ENCODE results near the gene PTPRG. TPM values are rescaled to one million over a fixed set of nuclear protein-coding genes. Genes with fewer than 3 reads are reported as not detected.

PTPRG gene
- total RNA-seq, 1 donor from 2014 or later = 0.22 TPM

DNA sequence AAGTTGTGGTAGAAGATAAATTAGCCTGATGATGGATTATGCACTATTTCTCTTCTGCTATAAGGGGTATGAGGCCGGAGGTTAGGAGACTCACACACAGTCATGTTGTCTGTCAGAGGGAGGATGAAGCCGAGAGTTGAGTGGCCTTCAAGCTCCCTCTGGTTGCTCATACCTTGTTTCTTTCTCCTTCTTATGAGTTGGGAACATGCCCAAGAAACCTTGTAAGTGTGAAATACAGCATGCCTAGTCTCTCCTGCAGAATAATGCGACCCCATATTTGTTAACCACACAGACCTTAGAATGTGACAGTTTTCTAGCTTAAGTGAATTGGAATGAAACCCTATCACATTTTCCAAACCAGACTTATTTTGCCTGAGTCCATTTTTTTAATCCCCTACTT is 366.7 kb downstream of the PTPRG start:
- ATAC-seq (ENCODE audit: low read depth) (no peak), DNase-seq (no peak)
- Mint-ChIP-seq H3K36me3 (ENCODE audit: low read depth) (no peaks in the 10 kb centered on the region), H3K27me3 (no peaks in the 10 kb centered on the region), H3K4me1 (no peaks in the 10 kb centered on the region), H3K27ac (no peak overlapping the region), H3K4me3 (no peak overlapping the region), H3K9me3 (no peaks in the 10 kb centered on the region)
- TF ChIP-seq, protein P1, sequence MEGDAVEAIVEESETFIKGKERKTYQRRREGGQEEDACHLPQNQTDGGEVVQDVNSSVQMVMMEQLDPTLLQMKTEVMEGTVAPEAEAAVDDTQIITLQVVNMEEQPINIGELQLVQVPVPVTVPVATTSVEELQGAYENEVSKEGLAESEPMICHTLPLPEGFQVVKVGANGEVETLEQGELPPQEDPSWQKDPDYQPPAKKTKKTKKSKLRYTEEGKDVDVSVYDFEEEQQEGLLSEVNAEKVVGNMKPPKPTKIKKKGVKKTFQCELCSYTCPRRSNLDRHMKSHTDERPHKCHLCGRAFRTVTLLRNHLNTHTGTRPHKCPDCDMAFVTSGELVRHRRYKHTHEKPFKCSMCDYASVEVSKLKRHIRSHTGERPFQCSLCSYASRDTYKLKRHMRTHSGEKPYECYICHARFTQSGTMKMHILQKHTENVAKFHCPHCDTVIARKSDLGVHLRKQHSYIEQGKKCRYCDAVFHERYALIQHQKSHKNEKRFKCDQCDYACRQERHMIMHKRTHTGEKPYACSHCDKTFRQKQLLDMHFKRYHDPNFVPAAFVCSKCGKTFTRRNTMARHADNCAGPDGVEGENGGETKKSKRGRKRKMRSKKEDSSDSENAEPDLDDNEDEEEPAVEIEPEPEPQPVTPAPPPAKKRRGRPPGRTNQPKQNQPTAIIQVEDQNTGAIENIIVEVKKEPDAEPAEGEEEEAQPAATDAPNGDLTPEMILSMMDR (IDR thresholded peaks at IDR 0.05) = no peak
- POLR2A ChIA-PET = no interaction called here
- intact Hi-C loops (cut with micrococcal nuclease) = no loop called here
- CTCF ChIA-PET = interaction anchor here (1.3 kb wide), 1 partner anchor 8 kb away, joined by 8 read pairs; no protein-coding TSS in a partner anchor

DNA sequence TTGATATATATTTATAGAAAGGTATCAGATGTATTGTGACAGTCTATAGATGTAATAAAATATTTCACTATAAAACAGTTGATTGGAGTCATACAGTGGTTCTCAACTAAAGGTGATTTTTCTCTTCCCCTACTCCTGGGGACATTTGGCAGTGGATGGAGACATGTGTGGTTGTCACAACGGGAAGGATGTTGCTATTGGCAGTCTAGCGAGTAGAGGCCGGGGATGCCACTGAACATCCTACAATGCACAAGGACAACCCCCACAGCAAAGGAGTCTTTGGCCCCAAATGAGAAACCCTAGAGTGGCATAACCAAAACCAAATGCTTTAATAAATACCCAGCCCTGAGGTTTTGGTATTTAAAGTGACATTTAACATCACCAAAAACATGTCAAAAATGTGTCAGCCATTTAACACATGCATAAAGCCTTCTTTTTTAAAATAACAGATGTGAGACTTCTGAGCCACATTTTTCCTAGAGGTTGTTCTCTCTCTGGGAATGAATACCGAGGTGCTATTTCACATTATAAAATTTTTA is 367.5 kb downstream of the PTPRG start:
- CTCF ChIA-PET = interaction anchor here (1.3 kb wide), 1 partner anchor 7 kb away, joined by 8 read pairs; no protein-coding TSS in a partner anchor
- ATAC-seq (ENCODE audit: low read depth) = no peak
- H3K9me3 Mint-ChIP-seq = no peaks in the 10 kb centered on the region
- intact Hi-C loops (cut with micrococcal nuclease) = no loop called here
- TF ChIP-seq, protein P1 (IDR thresholded peaks at IDR 0.05) = no peak
- no peaks in the 10 kb centered on the region for H3K4me1 Mint-ChIP-seq
- DNase-seq = no peak
- POLR2A ChIA-PET = no interaction called here
- H3K4me3 Mint-ChIP-seq = no peak overlapping the region
- no peaks in the 10 kb centered on the region for H3K27me3 Mint-ChIP-seq
- no peak overlapping the region for H3K27ac Mint-ChIP-seq
- no peaks in the 10 kb centered on the region for H3K36me3 Mint-ChIP-seq (ENCODE audit: low read depth)

DNA sequence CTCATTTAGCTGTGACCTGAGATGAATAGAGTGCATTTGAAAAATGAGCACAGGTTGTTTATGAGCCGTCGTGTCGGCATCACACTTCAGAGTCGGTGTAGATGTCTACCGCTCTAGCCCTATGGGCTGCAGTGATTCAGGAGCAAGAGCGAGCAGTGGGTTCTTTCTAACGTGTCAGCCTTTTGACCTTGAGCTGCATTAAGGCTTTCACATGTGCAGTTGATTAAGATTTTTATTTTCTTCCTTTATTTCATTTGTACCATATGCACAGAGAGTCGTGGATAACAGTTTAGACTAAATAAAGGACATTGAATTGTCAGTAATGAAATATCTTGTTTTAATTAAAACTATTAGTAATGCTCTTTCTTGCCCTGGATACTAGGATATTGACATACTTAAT is 368.2 kb downstream of the PTPRG start:
- TF ChIP-seq, protein P1 (IDR thresholded peaks at IDR 0.05) = no peak
- no peaks in the 10 kb centered on the region for H3K36me3 Mint-ChIP-seq (ENCODE audit: low read depth)
- ChIA-PET POLR2A (no interaction called here), CTCF (no interaction called here)
- DNase-seq (no peak), ATAC-seq (ENCODE audit: low read depth) (no peak)
- no peak overlapping the region for H3K4me3 Mint-ChIP-seq
- H3K27me3 Mint-ChIP-seq = no peaks in the 10 kb centered on the region
- H3K4me1 Mint-ChIP-seq = no peaks in the 10 kb centered on the region
- H3K27ac Mint-ChIP-seq = no peak overlapping the region
- intact Hi-C loops (cut with micrococcal nuclease) = no loop called here
- H3K9me3 Mint-ChIP-seq = no peaks in the 10 kb centered on the region

DNA sequence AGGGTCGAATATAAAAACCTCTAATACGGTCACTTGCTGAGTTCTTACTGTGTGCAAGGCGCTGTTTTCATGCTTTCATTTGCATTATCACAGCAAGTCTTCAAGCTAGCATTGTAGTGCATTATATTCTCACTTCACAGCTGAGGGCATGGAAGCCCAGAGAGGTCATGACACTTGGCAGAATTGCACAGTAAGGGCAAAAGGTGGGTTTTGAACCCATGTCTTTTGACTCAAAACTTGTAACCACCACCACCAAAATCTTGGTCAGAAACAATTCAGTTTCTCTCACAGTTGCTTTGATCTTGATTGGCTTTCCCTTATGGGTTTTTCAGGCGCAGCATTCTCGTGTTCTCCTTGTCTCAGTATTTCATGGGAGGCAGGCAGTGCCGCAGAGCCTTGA is 371.1 kb downstream of the PTPRG start:
- CTCF ChIA-PET = no interaction called here

DNA sequence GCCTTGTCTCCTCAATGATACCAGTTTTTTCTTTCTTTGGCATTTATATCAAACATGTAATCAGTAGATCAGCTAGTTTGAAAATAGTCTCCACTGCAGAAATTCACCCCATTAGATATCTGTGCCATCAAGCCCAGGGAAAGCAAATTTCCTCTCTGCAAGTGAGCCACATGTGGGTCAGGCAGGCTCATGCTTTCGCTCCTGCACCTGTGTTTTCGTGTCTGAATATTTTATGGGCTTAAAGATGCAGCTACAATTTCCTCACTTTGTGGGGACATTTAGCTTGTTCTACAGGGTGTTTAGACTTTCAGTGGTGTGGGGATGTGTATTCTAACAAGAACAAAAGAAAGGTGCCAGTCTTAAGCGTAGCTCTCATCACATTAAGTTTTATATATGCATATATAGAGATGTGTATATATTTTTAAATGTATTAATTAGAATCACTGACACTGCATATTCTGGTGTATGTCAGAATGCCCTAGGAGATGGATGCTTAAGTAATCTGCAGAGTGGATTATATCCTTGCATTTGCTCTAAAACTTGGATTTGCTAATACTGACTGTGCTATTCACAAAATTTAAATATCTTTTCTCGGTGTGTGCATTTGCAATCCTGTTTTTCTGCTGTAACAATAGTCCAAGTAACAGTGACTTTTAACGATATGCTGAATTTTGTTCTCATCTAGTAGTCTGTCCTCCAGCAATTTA is 372.6 kb downstream of the PTPRG start:
- intact Hi-C loops (cut with micrococcal nuclease) = no loop called here
- CTCF ChIA-PET = no interaction called here
- H3K27ac Mint-ChIP-seq = no peak overlapping the region
- ATAC-seq (ENCODE audit: low read depth) (no peak), DNase-seq (no peak)
- H3K27me3 Mint-ChIP-seq = no peaks in the 10 kb centered on the region
- TF ChIP-seq, protein P1 (IDR thresholded peaks at IDR 0.05) = no peak
- POLR2A ChIA-PET = no interaction called here
- no peaks in the 10 kb centered on the region for H3K36me3 Mint-ChIP-seq (ENCODE audit: low read depth)
- H3K4me3 Mint-ChIP-seq = no peak overlapping the region
- no peaks in the 10 kb centered on the region for H3K9me3 Mint-ChIP-seq
- no peaks in the 10 kb centered on the region for H3K4me1 Mint-ChIP-seq

More for the DNA sequence above, 371.1 kb downstream of the PTPRG start:
- no peaks in the 10 kb centered on the region for H3K36me3 Mint-ChIP-seq (ENCODE audit: low read depth)
- DNase-seq (no peak), ATAC-seq (ENCODE audit: low read depth) (no peak)
- no peaks in the 10 kb centered on the region for H3K27me3 Mint-ChIP-seq
- POLR2A ChIA-PET = no interaction called here
- no peaks in the 10 kb centered on the region for H3K4me1 Mint-ChIP-seq
- intact Hi-C loops (cut with micrococcal nuclease) = no loop called here
- TF ChIP-seq, protein P1 (IDR thresholded peaks at IDR 0.05) = no peak
- H3K4me3 Mint-ChIP-seq = no peak overlapping the region
- no peak overlapping the region for H3K27ac Mint-ChIP-seq
- H3K9me3 Mint-ChIP-seq = no peaks in the 10 kb centered on the region

Measured in activated B cell treated with CpG ODN at 0.5 μM for 24 hours (primary cell).